Raji (cell line): ENCODE measurements around the gene ZNF718.

ENCODE experiments used
- POLR2A ChIP-seq: IDR thresholded peaks from 2 replicates; pipeline ENCODE4 v1.6.1; 2011; ENCODE audit warnings: low read depth, low read length, control low read depth; ENCODE audit not compliant: insufficient read depth

ZNF718 gene

DNA sequence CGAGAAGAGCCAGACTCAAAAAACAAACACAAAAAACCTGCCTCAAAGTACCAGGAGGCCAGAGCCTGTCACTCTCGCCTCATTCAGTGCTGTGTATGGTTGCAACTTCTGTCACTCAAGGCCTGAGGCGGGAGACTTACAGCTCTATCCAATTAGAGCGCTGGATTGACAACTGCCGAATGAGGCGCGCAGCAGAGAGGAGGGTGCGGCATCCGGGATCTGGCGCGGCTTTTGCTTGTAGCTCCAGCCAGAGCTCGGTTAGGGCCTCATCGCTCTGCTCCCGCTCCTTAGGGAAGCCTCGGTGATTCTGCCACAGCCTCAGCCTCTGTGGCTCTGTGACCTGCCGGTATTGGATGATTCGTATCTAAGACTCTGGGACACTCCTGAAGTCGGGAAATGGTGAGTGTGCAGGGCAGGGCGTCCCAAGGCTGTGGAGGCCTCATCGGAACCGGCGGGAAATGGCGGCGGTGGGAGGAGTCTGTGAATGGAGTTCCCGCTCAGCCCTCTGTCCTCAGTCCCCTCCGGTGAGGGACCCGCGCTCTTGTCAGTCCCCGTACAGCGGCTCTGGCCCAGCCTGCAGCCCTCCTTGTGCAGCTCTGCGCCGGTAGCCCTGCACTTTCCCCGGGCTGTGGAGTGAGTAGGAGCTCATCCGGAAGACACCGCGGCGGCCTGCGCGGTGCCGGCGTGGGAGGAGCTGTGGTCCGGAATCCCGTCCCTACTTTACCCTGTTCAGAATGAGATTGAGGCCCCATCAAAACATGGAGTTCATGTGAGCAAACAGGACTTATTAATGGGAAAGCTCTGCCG is at the start of gene ZNF718:
ZNF718 (plus strand) TSS at position 227 of the 807 bp plus-strand sequence; CDS start at position 397, 170 bp downstream.
- TF ChIP-seq POLR2A, result peak; percentile 77

DNA sequence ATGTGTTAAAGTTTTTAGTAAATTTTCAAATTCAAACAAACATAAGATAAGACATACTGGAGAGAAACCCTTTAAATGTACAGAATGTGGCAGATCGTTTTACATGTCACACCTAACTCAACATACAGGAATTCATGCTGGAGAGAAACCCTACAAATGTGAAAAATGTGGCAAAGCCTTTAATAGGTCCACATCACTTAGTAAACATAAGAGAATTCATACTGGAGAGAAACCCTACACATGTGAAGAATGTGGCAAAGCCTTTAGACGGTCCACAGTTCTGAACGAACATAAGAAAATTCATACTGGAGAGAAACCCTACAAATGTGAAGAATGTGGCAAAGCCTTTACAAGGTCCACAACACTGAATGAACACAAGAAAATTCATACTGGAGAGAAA is 38.4 kb upstream of the ZNF718 start:
- no peak for TF ChIP-seq POLR2A

GRCh38 chr4:98386-98785 is 25.9 kb upstream of the ZNF718 start:
- TF ChIP-seq POLR2A, result no peak

GRCh38 chr4:99863-100262 is 24.4 kb upstream of the ZNF718 start:
- TF ChIP-seq POLR2A, result no peak

GRCh38 chr4:107083-107443 is 17.2 kb upstream of the ZNF718 start:
- TF ChIP-seq POLR2A, result no peak

DNA sequence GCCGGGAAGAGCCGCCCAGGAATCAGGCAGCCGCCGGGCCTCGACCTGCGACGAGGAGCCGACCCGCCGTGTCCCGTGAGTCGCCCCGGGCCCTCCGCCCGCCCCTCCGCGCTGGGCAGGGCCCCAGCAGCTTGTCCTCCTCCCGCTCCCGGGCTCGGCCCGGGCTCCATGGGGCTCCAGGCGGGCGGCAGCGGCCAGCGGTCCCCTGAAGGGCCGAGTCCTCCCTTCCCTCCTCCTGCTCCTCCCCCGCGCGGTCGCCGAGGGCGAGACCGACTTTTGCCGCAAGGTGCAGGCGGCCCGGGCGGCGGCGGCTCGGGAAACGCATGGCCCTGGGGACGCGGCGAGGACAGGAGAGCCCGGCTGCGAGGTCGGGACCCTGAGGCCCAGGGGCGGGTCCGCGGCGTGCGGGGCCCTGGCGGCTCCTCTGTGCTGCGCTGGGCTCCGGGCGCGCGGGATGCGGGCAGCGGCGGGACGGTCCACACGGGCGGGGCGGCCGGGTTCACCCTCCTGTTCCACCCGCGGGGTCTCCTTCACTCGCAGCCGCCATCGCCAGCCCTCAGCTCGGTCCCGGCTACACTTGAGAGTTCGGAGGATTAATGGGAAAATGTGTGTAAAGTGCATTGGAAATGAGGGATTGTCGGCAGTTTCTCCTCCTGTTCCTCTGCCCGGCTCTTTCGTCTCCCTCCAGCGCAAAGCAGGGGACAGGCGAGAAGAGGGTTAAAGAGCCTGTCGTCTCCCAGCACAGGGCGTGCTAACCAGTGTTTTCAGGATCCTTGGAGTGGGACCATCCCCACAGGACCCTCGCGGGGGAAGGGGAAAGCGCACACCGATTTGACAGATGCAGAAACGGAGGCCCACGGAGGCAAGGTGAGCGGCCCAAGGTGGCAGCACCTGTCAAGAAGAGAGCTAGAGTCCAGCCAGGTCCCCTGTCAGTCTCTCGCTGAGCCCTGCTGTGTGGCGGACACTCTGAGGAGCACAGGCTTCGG is 16.6 kb upstream of the ZNF718 start:
- no peak for TF ChIP-seq POLR2A

DNA sequence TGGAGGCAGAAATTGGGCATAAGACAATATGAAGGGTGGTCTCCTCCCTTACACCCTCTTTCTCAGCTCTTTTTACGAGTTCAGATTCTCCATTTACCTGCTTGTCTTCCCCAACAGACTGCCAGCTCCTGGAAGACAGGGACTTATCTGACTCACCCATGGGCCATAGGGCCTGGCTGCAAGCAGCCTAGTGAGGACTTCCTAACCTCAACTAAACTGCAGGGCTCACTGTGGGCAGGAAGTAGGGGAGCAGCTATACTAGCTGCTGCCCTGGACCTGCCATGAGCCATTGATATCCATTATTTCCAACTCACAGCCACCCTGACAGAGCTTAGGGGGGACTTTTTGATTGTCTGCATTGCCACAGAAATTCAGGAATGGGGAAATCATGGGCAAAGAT is 11.5 kb upstream of the ZNF718 start:
- no peak for TF ChIP-seq POLR2A

GRCh38 chr4:113732-114131 is 10.6 kb upstream of the ZNF718 start:
- no peak for TF ChIP-seq POLR2A

- TF ChIP-seq POLR2A, result no peak
Observed at GRCh38 chr4:114149-114548, 10.2 kb upstream of the ZNF718 start.

DNA sequence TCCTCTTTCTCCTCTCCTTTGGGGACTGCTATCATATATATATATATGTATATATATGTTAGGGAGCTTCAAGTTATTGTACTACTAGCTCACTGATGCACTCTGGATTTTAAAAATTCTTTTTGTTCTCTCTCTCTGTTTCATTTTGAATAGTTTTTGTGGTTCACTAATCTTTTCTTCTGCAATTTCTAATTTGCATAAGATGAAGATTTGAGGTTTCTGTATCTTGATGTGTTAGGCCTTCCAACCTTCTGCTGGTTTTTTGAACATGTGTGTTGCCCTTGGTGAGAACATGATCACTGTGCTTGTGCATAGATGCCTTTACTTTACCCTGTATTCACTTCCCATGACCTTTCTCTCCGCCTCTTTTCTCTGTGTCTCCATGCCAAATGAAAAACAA is 7.8 kb upstream of the ZNF718 start:
- no peak for TF ChIP-seq POLR2A

DNA sequence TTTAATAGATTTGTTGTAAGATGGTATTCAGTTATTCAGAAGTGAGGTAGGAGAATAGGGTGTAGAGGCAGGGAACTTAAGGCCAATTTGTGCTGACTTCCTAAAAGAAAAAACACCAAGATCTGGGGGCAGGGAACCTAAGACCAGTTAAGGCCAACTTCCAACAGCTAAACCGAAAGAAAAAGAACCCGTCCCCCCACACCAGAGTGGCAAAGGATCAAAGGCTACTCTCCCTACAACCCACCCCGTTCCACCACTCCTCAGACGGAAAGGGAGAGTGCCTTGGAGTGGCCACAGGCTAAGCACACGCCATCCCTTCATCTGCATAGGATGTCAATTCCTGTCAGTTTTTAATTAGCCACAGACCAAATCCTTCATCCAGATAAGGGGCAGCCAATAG is 3.7 kb upstream of the ZNF718 start:
- no peak for TF ChIP-seq POLR2A

DNA sequence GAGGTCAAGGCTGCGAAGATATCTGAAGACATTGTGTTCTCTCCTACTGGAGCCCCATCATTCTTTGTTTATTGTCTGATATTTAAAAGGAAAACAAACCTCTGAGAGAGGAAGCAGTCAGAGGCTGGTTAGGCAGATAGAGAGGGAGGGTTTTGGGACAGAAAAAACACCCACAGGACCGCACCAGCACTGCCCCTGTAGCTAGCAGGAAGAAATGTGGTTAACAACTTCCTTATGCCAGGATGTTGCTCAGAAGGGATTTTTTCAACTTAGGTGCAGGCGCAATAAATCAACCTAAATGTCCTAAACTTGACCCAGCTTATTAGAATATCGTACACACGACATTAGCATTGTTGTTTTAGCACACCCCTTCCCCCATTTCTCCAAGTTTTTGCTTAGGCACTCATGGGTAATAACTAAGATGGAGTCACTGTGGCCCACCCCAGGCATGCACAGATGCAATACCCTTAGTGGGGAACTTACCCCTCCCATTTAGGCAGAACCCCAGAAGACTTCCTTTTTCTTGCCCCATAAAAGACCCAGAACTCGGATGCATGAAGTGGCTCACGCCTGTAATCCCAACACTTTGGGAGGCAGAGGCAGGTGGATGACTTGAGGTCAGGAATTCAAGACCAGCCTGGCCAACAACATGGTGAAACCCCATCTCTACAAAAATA is 2.8 kb upstream of the ZNF718 start:
- no peak for TF ChIP-seq POLR2A

DNA sequence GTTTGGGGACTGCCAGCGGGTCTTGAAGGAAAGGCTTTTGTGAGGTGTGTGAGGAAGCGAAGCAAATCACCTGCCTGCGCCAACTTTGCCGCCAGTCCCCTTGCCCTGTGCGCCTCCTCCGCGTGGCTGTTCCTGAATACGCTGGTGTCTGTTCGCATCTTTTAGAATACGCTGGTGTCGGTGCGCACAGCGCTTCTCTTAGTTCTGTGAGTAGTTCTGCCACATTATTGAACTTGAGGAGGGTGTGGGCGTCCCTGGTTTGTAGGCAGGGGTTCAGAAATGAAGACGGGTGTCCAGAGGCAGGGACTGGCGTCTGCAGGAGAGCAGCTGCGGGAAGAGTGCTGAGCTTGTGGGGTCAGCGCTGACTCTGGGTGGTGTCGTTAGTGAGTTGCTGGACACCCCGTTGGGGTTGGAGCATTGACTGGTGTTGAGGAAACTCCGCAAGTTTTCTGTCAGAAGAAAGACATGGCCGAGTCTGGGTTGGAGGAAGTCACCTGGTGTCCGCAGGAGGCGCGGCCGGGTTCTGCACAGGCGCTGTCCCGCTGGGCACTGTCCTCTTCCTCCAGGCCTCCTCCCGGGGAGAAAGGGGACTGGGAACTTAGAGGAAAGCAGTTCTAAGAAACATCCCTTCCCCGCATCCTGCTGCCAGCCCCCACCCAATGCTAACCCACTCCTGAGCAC is 930 bp downstream of the ZNF718 start:
- TF ChIP-seq POLR2A, result no peak

GRCh38 chr4:125833-126232 is 1.5 kb downstream of the ZNF718 start:
- no peak for TF ChIP-seq POLR2A

DNA sequence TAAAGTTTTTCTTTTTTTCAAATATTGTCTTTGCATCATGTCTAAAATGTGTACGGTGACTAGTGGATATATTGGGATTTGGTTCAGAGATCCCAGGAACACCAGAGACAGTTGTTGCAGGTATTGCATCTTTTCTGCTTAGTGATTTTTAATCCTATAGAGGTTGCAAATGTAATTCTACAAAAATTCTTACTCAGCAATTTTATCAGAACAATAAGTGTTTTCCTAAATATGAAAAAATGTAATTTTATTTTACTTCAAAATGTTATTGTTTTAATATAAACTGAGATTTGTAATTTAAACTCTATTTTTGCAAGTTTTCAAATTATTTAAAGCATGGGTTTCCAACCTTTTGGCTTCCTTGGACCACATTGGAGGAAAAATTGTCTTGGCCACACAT is 8.2 kb downstream of the ZNF718 start:
- no peak for TF ChIP-seq POLR2A
